HUES48 (cell line): ENCODE data around the gene MBOAT1.

Experiments used
- H3K27ac ChIP-seq: one replicate; pipeline ENCODE4 v1.7.0; 2013; ENCODE audit warnings: low read depth, low read length, inconsistent platforms
- H3K27me3 ChIP-seq: 2 replicates; pipeline ENCODE4 v1.6.1; 2013; ENCODE audit warnings: mild to moderate bottlenecking, low read length; ENCODE audit not compliant: control insufficient read depth, insufficient read depth
- H3K36me3 ChIP-seq: 2 replicates; pipeline ENCODE4 v1.6.1; 2013; ENCODE audit warnings: low read length; ENCODE audit not compliant: control insufficient read depth, insufficient read depth
- H3K4me1 ChIP-seq: 2 replicates; pipeline ENCODE4 v1.6.1; 2013; ENCODE audit warnings: mild to moderate bottlenecking, low read length; ENCODE audit not compliant: control insufficient read depth, insufficient read depth
- H3K4me3 ChIP-seq: 2 replicates; pipeline ENCODE4 v1.5.1; 2013; ENCODE audit warnings: mild to moderate bottlenecking, low read depth, low read length
- H3K9ac ChIP-seq: 2 replicates; pipeline ENCODE4 v1.6.1; 2013; ENCODE audit warnings: mild to moderate bottlenecking, low read depth, low read length, moderate library complexity
- H3K9me3 ChIP-seq: 2 replicates; pipeline ENCODE4 v1.6.1; 2013; ENCODE audit warnings: low read length; ENCODE audit not compliant: control insufficient read depth, insufficient read depth

The MBOAT1 gene

DNA sequence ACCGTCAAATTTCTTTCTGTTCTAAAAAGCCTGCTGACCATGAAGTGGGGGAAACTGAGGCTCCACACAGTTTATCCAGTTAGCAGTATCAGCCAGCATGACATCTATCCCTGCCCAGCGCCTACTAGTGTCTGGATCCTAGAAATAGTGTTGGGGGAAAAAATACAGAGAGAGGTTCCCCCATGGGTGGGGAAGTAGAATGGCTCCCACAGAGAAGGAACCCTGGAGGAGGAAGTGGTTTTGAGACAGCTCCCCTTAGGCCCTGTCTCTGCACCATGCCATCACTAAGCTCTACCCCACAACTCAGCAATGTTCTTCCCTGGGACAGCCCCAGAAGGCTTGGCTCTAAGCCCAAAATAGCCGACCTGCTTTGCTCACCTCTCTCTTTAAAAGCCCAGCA is 153.4 kb downstream of the MBOAT1 start:
- Histone ChIP-seq H3K27ac (no peak overlapping the region), H3K4me1 (no peaks in the 10 kb centered on the region), H3K4me3 (no peak overlapping the region), H3K9me3 (no peaks in the 10 kb centered on the region), H3K9ac (no peak overlapping the region), H3K27me3 (no peaks in the 10 kb centered on the region), H3K36me3 (no peaks in the 10 kb centered on the region)

DNA sequence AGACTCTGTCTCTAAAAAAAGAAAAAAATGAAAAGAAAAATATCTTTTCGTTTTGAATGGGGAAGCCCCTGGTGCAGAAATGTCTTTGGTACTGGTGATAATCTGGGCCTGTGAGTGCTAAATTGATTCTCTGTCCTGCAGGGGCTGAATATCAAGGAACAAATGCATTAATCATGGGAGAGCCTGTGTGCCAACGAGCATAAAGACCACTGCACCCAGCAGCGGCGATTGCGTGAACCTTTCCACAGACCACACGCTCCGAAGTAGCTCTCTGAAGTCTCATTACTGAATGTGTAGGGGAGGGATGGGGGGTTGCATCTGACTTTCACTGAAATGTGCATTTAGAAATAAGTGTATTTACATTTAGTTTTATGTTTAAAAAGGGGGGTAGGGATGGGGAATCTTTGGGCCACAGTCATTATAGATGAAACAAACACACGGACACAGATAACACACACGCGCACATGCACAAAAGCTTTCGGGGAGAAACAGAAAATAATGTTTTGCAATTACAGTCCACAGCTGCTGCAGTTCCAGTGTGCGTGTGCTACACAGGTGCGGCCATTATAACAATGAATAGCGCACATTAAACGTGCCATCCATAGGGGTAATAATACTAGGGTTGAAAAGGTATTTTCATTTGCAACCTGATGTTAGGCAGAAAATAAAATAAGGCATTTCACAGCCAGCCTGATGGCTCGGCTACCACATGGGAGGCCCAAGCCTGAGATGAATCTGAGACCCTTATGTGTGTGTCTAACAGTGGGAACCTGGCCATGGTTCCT is 154.0 kb downstream of the MBOAT1 start:
- no peaks in the 10 kb centered on the region for H3K9me3 ChIP-seq
- H3K4me3 ChIP-seq, result no peak overlapping the region
- no peaks in the 10 kb centered on the region for H3K36me3 ChIP-seq
- H3K27ac ChIP-seq, result no peak overlapping the region
- H3K9ac ChIP-seq, result no peak overlapping the region
- no peaks in the 10 kb centered on the region for H3K4me1 ChIP-seq
- H3K27me3 ChIP-seq, result no peaks in the 10 kb centered on the region

DNA sequence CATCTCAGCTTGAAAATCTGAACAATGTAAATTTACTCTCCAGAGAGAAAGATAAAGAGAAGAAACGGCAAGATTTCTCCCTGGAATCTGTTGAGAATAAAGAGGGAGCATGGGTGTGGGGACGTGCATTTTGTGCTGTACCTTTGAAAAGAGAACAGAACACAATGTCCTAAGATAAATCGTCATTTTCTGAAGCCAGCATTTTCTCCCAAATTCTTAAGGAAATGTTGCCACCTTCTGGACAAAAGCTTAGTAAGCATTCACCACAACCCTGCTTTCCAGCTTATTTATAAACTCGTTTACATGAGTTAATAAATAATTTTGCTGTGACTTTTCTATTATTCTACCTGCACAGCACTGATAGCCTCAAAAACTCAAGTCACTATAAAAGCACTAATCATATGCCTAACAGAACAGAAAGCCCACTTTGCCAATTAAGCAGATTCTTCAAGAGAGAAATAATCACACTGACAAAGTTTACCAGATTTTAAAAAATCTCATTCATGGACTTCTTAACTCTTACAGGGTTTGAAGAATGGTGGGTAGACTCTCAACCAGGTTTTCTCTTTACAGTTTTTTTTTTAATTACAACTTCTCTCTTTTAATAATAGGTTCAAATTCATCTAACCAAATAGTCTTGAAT is 155.8 kb downstream of the MBOAT1 start:
- H3K9me3 ChIP-seq, result no peaks in the 10 kb centered on the region
- no peak overlapping the region for H3K4me3 ChIP-seq
- H3K36me3 ChIP-seq, result no peaks in the 10 kb centered on the region
- no peak overlapping the region for H3K9ac ChIP-seq
- H3K27ac ChIP-seq, result no peak overlapping the region
- H3K27me3 ChIP-seq, result no peaks in the 10 kb centered on the region
- H3K4me1 ChIP-seq, result no peaks in the 10 kb centered on the region

DNA sequence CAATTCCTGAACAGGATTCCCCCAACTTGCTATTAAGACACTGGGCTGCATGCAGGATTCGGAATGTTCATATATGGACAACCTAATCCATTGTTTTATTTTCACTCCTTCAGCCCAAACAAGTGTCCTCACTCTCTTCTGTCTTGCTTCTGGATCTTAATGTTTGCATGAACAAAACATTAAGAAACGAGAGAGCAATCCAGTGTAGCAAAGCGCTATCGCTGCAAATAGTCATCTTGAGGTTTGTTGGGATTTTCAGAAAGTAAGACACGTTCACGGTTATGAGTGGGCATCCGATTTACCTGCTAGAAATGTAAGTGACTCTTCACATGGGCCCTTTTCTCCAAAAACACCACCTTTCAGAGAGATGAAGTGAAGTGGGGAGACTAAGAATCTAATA is 156.4 kb downstream of the MBOAT1 start:
- H3K4me3 ChIP-seq, result no peak overlapping the region
- no peaks in the 10 kb centered on the region for H3K36me3 ChIP-seq
- H3K9ac ChIP-seq, result no peak overlapping the region
- H3K27me3 ChIP-seq, result no peaks in the 10 kb centered on the region
- H3K27ac ChIP-seq, result no peak overlapping the region
- no peaks in the 10 kb centered on the region for H3K4me1 ChIP-seq
- no peaks in the 10 kb centered on the region for H3K9me3 ChIP-seq
